ENCODE measurements around the gene CABP2. TPM values are rescaled to one million over a fixed set of nuclear protein-coding genes. Genes with fewer than 3 reads are reported as not detected.

CABP2 gene
- total and polyA plus RNA-seq, 10 of the 15 experiments (the other 5 are each of a cell fraction or from before 2014, with no cell fraction given) = not detected

GRCh38 chr11:67572747-67573419, 49.6 kb upstream of the CABP2 start:
- H3K4me2 ChIP-seq (ENCODE audit: control insufficient read depth, insufficient read depth) = no peak overlapping the region
- FAIRE-seq = peak; percentile 94
- H3K9me3 ChIP-seq (replicated peaks; ENCODE audit: control insufficient read depth, insufficient read depth, low read length) = peaks cover 3% of the 10 kb centered on the region; the same call in 1 of the 3 replicates
- WGBS (ENCODE audit: insufficient coverage, insufficient replicate concordance, low lambda C conversion rate, missing lambda C conversion rate) = 31% methylated on average over 21 of the region's 21 CpGs
- H2AFZ ChIP-seq (ENCODE audit: control insufficient read depth, low read depth, low read length) = 0 out of 2 replicates have a peak overlapping the region, but pooled peaks have one; percentile 15
- no peak for DNase-seq (ENCODE audit: low read depth, low spot score)
- no peaks in the 10 kb centered on the region for H3K36me3 ChIP-seq (ENCODE audit: control insufficient read depth in 2 of 2, insufficient read depth in 2 of 2, low read length in 1 of 2)
- H3K27me3 ChIP-seq (replicated peaks in 1 of 2; ENCODE audit: control insufficient read depth in 2 of 2, insufficient read depth in 2 of 2, low read length in 1 of 2) = no peaks in the 10 kb centered on the region; a peak in 1 of 4 replicates
- no TSS peak for BruUV-seq (replicated peaks)
- ChIA-PET RAD21 (ENCODE audit: unreplicated experiment) (interaction anchor here (0.9 to 1.4 kb wide), 7 partner anchors 10 to 221 kb away, joined by 3 to 5 read pairs (median 3); partner anchors contain the start of genes ACY3 and NUDT8), CTCF (interaction anchor here (0.6 to 4.4 kb wide), 28 partner anchors 9 to 515 kb away, joined by 3 to 35 read pairs (median 4); partner anchors contain the start of genes GSTP1, NUDT8 and POLD4), SMC1A (ENCODE audit: uncharacterized antibody, unreplicated experiment) (interaction anchor here (0.6 to 4.6 kb wide), 8 partner anchors 10 to 187 kb away, joined by 3 to 17 read pairs (median 4); partner anchors contain the start of gene GSTP1), POLR2A (interaction anchor here (1.1 kb wide), 1 partner anchor 10 kb away, joined by 3 read pairs; no protein-coding TSS in a partner anchor)
- H3K9ac ChIP-seq (ENCODE audit: control insufficient read depth, insufficient read depth, low read length) = no peak overlapping the region
- no peaks in the 10 kb centered on the region for H3K79me2 ChIP-seq (ENCODE audit: control insufficient read depth, insufficient read depth, low read length)
- ATAC-seq = peak; percentile 77
- H3K27ac ChIP-seq (ENCODE audit: control insufficient read depth, insufficient read depth) = no peak overlapping the region
- intact Hi-C loops (cut with micrococcal nuclease; ENCODE audit: unreplicated experiment) (loop anchor here (2.0 to 5.0 kb wide), 2 partner anchors 39 to 86 kb away; no protein-coding TSS in a partner anchor), in situ Hi-C loops (cut with MboI) (no loop called here)
- no peak overlapping the region for H3K4me3 ChIP-seq
- peaks cover 5% of the 10 kb centered on the region for H3K4me1 ChIP-seq (ENCODE audit: control insufficient read depth, insufficient read depth, low read length)
- no peaks in the 10 kb centered on the region for H4K20me1 ChIP-seq (ENCODE audit: control insufficient read depth, insufficient read depth)
- TF ChIP-seq KDM1A (IDR thresholded peaks at IDR 0.05; ENCODE audit: borderline replicate concordance) (no peak), ASH2L (IDR thresholded peaks at IDR 0.05; ENCODE audit: borderline replicate concordance, low read depth) (no peak), RAD21 (IDR thresholded peaks at IDR 0.05; ENCODE audit: insufficient read depth, low read depth, low read length) (peak; percentile 73), PAX5 (IDR thresholded peaks at IDR 0.05; ENCODE audit: borderline replicate concordance, low read depth, low read length) (peak; percentile 75; the same call in 1 of the 2 replicates), BMI1 (IDR thresholded peaks at IDR 0.05; ENCODE audit: borderline replicate concordance) (no peak), EGR1 (IDR thresholded peaks at IDR 0.05; ENCODE audit: borderline replicate concordance in 1 of 2, low read depth in 2 of 2, low read length in 2 of 2) (no peak), ZNF207 (IDR thresholded peaks at IDR 0.05; ENCODE audit: borderline replicate concordance) (no peak), GATAD2B (conservative IDR thresholded peaks at IDR 0.05; ENCODE audit: low read depth) (0 out of 2 replicates have a peak, but pooled peaks have one; percentile 25), EED (IDR thresholded peaks at IDR 0.05; ENCODE audit: low read depth) (peak; percentile 76), CREM (IDR thresholded peaks at IDR 0.05; ENCODE audit: low read depth) (no peak), CUX1 (IDR thresholded peaks at IDR 0.05; ENCODE audit: insufficient replicate concordance, low read depth, low read length) (no peak), MEF2B (IDR thresholded peaks at IDR 0.05; ENCODE audit: partially characterized antibody, poor library complexity, severe bottlenecking) (peak; percentile 94), BHLHE40 (IDR thresholded peaks at IDR 0.05; ENCODE audit: borderline replicate concordance in 1 of 2, low read depth in 2 of 2, low read length in 1 of 2) (peak in 1 of 2 experiments; percentile 55; a peak in 1 of 4 replicates)
- TF ChIP-seq, protein P1, sequence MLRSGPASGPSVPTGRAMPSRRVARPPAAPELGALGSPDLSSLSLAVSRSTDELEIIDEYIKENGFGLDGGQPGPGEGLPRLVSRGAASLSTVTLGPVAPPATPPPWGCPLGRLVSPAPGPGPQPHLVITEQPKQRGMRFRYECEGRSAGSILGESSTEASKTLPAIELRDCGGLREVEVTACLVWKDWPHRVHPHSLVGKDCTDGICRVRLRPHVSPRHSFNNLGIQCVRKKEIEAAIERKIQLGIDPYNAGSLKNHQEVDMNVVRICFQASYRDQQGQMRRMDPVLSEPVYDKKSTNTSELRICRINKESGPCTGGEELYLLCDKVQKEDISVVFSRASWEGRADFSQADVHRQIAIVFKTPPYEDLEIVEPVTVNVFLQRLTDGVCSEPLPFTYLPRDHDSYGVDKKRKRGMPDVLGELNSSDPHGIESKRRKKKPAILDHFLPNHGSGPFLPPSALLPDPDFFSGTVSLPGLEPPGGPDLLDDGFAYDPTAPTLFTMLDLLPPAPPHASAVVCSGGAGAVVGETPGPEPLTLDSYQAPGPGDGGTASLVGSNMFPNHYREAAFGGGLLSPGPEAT (IDR thresholded peaks at IDR 0.05; ENCODE audit: low read depth) = peak; percentile 56; the same call in 1 of the 2 replicates
